Measurements from ENCODE around the gene NOP53. TPM values are rescaled to one million over a fixed set of nuclear protein-coding genes. Genes with fewer than 3 reads are reported as not detected.

NOP53 gene
- total and polyA plus RNA-seq, 9 of the 15 experiments (the other 6 are each of a cell fraction or from before 2014, with no cell fraction given) = 6.5 to 274 (median 145) TPM

GRCh38 chr19:47778049-47778953 lies 33.0 kb downstream of the NOP53 start, which contains the start of gene SELENOW (continued):
- TF ChIP-seq, protein P1, sequence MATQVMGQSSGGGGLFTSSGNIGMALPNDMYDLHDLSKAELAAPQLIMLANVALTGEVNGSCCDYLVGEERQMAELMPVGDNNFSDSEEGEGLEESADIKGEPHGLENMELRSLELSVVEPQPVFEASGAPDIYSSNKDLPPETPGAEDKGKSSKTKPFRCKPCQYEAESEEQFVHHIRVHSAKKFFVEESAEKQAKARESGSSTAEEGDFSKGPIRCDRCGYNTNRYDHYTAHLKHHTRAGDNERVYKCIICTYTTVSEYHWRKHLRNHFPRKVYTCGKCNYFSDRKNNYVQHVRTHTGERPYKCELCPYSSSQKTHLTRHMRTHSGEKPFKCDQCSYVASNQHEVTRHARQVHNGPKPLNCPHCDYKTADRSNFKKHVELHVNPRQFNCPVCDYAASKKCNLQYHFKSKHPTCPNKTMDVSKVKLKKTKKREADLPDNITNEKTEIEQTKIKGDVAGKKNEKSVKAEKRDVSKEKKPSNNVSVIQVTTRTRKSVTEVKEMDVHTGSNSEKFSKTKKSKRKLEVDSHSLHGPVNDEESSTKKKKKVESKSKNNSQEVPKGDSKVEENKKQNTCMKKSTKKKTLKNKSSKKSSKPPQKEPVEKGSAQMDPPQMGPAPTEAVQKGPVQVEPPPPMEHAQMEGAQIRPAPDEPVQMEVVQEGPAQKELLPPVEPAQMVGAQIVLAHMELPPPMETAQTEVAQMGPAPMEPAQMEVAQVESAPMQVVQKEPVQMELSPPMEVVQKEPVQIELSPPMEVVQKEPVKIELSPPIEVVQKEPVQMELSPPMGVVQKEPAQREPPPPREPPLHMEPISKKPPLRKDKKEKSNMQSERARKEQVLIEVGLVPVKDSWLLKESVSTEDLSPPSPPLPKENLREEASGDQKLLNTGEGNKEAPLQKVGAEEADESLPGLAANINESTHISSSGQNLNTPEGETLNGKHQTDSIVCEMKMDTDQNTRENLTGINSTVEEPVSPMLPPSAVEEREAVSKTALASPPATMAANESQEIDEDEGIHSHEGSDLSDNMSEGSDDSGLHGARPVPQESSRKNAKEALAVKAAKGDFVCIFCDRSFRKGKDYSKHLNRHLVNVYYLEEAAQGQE (IDR thresholded peaks at IDR 0.05; ENCODE audit: borderline replicate concordance) = peak; percentile 53
- TF ChIP-seq, protein P1 (CRISPR knock-in tag; IDR thresholded peaks at IDR 0.05; ENCODE audit: low read depth) = no peak
- TF ChIP-seq RUNX1 (IDR thresholded peaks at IDR 0.05; ENCODE audit: low read depth) (peak; percentile 19; the same call in 1 of the 2 replicates), SAP30 (IDR thresholded peaks at IDR 0.05; ENCODE audit: borderline replicate concordance, insufficient read depth, low read depth, low read length, poor library complexity, severe bottlenecking) (peak; percentile 71), GABPB1 (CRISPR knock-in tag; IDR thresholded peaks at IDR 0.05) (peak; percentile 32), HNRNPK (IDR thresholded peaks at IDR 0.05; ENCODE audit: low read depth, low read length, poor library complexity, severe bottlenecking) (no peak), ZNF324 (CRISPR knock-in tag; IDR thresholded peaks at IDR 0.05) (no peak), GTF2E2 (tag; IDR thresholded peaks at IDR 0.05) (no peak; the same call in 1 of the 2 replicates), ZNF175 (CRISPR knock-in tag; IDR thresholded peaks at IDR 0.05; ENCODE audit: low read depth) (no peak), PHF21A (IDR thresholded peaks at IDR 0.05; ENCODE audit: borderline replicate concordance, low read depth) (no peak; the same call in 1 of the 2 replicates), MTF1 (CRISPR knock-in tag; IDR thresholded peaks at IDR 0.05; ENCODE audit: borderline replicate concordance) (no peak), ZNF184 (CRISPR knock-in tag; IDR thresholded peaks at IDR 0.05) (no peak), CXXC5 (CRISPR knock-in tag; IDR thresholded peaks at IDR 0.05) (peak; percentile 84), ZNF217 (CRISPR knock-in tag; IDR thresholded peaks at IDR 0.05) (no peak), MTA1 (IDR thresholded peaks at IDR 0.05; ENCODE audit: borderline replicate concordance) (peak; percentile 49; the same call in 1 of the 2 replicates), KLF16 (IDR thresholded peaks at IDR 0.05) (peak; percentile 68)
- TF ChIP-seq, protein P2, sequence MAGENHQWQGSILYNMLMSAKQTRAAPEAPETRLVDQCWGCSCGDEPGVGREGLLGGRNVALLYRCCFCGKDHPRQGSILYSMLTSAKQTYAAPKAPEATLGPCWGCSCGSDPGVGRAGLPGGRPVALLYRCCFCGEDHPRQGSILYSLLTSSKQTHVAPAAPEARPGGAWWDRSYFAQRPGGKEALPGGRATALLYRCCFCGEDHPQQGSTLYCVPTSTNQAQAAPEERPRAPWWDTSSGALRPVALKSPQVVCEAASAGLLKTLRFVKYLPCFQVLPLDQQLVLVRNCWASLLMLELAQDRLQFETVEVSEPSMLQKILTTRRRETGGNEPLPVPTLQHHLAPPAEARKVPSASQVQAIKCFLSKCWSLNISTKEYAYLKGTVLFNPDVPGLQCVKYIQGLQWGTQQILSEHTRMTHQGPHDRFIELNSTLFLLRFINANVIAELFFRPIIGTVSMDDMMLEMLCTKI (IDR thresholded peaks at IDR 0.05; ENCODE audit: partially characterized antibody) = no peak
